Tibial artery (tissue), 4 donors: ENCODE data around the gene RIN3.
A peak's percentile ranks its signal among the peaks of the same experiment; 100 is the strongest.

Experiments used
- DNase-seq, 2 donors: peaks; one replicate each; pipeline ENCODE4 v3.0.0-alpha.2; 2019
- H3K27ac ChIP-seq, 2 donors: fragments of 200-600 bp; sonication (generic) in 1 of 2; 1 replicate in 1 of 2; 2 replicates in 1 of 2; pipeline ENCODE4 v1.5.1; 2018 to 2019; ENCODE audit warnings: mild to moderate bottlenecking in 1 of 2
- H3K27me3 ChIP-seq, 2 donors: fragments of 200-600 bp; sonication (generic) in 1 of 2; one replicate each; pipeline versions ENCODE4 v1.5.1 to v1.6.0; 2016 to 2019
- H3K36me3 ChIP-seq, 3 donors: fragments of 200-600 bp; sonication (generic) in 2 of 3; one replicate each; pipeline ENCODE4 v1.5.1; 2016 to 2019; ENCODE audit warnings: mild to moderate bottlenecking in 2 of 3
- H3K4me1 ChIP-seq, 4 donors: fragments of 200-600 bp; sonication (generic) in 2 of 4; 1 replicate in 3 of 4; 2 replicates in 1 of 4; pipeline ENCODE4 v1.5.1; 2016 to 2019
- H3K4me3 ChIP-seq, 2 donors: fragments of 200-600 bp; sonication (generic) in 1 of 2; 1 replicate in 1 of 2; 2 replicates in 1 of 2; pipeline ENCODE4 v1.5.1; 2018 to 2019; ENCODE audit warnings: mild to moderate bottlenecking in 2 of 2
- H3K9me3 ChIP-seq, 3 donors: fragments of 200-600 bp; sonication (generic) in 1 of 3; one replicate each; pipeline ENCODE4 v1.5.1; 2016 to 2019
- intact Hi-C: fragments of 100-400 bp; cut with DNase I; formaldehyde crosslinking; loops from one replicate; pipeline ENCODE4 v1.15.0; 2023; ENCODE audit warnings: low total_unique reads
- TF ChIP-seq, protein P1 (sequence below), 2 experiments: fragments of 200-600 bp in 1 of 2; fragments of 450-650 bp in 1 of 2; IDR thresholded peaks; one replicate each; pipeline ENCODE4 v1.5.1; 2017 to 2019; ENCODE audit warnings: antibody characterized with exemption in 2 of 2, mild to moderate bottlenecking in 1 of 2, moderate library complexity in 1 of 2

RIN3 gene

DNA sequence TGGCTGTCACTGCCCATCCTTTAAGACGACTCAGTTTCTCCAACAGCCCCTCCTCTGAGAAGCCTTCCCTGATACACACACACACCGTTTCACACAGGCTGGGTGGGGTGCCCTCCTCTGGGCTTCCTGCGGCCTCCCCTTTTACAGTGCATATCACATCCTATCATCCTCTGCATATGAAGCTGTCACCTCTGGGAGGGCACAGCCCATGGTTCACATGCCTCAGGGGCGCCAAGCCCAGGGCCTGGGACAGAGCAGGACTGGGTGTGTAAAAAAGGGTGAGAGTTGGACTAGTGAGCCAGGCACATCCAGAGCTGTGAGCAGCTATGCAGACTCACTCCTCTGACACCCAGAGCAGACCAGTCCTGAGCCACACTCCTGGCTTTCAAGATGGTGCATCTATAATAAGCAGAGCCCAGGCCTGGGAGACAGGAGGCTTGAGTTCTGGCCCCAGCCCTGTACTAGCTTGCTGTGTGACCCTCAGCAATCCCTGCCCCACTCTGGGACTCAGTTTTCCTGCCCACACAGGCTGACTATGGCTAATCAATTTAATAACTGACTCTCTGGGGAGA is 172.3 kb downstream of the RIN3 start:
- H3K4me1 ChIP-seq, result peaks cover 0 to 25% (median 19%) of the 10 kb centered on the region in 4 donors
- DNase-seq, result no peak
- no peak overlapping the region for H3K4me3 ChIP-seq
- TF ChIP-seq, protein P1, sequence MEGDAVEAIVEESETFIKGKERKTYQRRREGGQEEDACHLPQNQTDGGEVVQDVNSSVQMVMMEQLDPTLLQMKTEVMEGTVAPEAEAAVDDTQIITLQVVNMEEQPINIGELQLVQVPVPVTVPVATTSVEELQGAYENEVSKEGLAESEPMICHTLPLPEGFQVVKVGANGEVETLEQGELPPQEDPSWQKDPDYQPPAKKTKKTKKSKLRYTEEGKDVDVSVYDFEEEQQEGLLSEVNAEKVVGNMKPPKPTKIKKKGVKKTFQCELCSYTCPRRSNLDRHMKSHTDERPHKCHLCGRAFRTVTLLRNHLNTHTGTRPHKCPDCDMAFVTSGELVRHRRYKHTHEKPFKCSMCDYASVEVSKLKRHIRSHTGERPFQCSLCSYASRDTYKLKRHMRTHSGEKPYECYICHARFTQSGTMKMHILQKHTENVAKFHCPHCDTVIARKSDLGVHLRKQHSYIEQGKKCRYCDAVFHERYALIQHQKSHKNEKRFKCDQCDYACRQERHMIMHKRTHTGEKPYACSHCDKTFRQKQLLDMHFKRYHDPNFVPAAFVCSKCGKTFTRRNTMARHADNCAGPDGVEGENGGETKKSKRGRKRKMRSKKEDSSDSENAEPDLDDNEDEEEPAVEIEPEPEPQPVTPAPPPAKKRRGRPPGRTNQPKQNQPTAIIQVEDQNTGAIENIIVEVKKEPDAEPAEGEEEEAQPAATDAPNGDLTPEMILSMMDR (IDR thresholded peaks at IDR 0.05), result no peak
- intact Hi-C loops, result loop anchor here (10.0 kb wide), 2 partner anchors 71 to 551 kb away; no protein-coding TSS in a partner anchor
- peaks cover 0 to 24% (median 16%) of the 10 kb centered on the region in 3 donors for H3K36me3 ChIP-seq
- H3K27ac ChIP-seq, result peak overlapping the region in 1 of 2 donors; percentile 61
- no peaks in the 10 kb centered on the region for H3K9me3 ChIP-seq
- no peaks in the 10 kb centered on the region for H3K27me3 ChIP-seq

- peak overlapping the region; percentile 44 to 61 for H3K27ac ChIP-seq
- TF ChIP-seq, protein P1 (IDR thresholded peaks at IDR 0.05), result no peak
- H3K27me3 ChIP-seq, result no peaks in the 10 kb centered on the region
- peak overlapping the region; percentile 53 to 61 for H3K4me3 ChIP-seq
- peaks cover 0 to 19% (median 15%) of the 10 kb centered on the region in 4 donors for H3K4me1 ChIP-seq
- no peaks in the 10 kb centered on the region for H3K9me3 ChIP-seq
- H3K36me3 ChIP-seq, result peaks cover 0 to 24% (median 16%) of the 10 kb centered on the region in 3 donors
- no peak for DNase-seq
- intact Hi-C loops, result loop anchor here (10.0 kb wide), 2 partner anchors 72 to 552 kb away; no protein-coding TSS in a partner anchor
These were observed 172.9 kb downstream of the RIN3 start for GRCh38 chr14:92686411-92686899.

DNA sequence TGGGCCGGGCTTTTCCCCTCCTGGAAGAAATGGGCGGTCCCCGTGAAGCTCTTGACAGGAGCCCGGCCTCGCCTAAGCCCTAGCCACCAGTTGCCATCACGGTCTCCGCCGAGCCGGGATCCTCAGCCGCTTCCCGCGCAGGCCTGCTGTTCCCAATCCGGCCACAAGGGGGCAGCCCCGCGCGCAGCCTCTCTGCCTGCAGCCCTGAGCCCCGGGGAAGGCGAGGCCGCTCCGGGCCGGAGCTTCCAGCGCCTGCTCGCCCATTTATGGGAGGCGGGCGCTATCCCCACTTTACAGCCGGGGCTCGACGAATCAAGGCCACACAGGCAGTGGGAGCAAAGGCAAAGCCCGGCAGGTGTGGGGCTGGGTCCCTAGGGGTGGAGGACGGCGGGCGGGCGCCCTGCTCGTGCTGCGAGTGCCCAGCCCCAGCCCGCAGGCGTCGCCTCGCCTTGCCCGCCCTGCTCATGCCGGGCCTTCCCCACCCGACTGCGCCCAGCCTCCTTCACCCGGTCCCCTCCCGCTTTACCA is 173.4 kb downstream of the RIN3 start:
- Histone ChIP-seq H3K27me3 (no peaks in the 10 kb centered on the region), H3K4me1 (peaks cover 0 to 18% (median 15%) of the 10 kb centered on the region in 4 donors), H3K9me3 (no peaks in the 10 kb centered on the region), H3K4me3 (peak overlapping the region; percentile 53 to 61), H3K27ac (peak overlapping the region; percentile 44 to 61), H3K36me3 (peaks cover 0 to 23% (median 16%) of the 10 kb centered on the region in 3 donors)
- intact Hi-C loops, result loop anchor here (10.0 kb wide), 2 partner anchors 72 to 552 kb away; no protein-coding TSS in a partner anchor
- TF ChIP-seq, protein P1 (IDR thresholded peaks at IDR 0.05), result peak; percentile 93 to 98
- peak; percentile 65 to 87 for DNase-seq

- H3K9me3 ChIP-seq, result no peaks in the 10 kb centered on the region
- TF ChIP-seq, protein P1 (IDR thresholded peaks at IDR 0.05), result no peak
- H3K4me3 ChIP-seq, result peak overlapping the region; percentile 53 to 61
- H3K36me3 ChIP-seq, result peaks cover 0 to 14% (median 9%) of the 10 kb centered on the region in 3 donors
- peak overlapping the region; percentile 44 to 61 for H3K27ac ChIP-seq
- H3K27me3 ChIP-seq, result no peaks in the 10 kb centered on the region
- DNase-seq, result peak in 1 of 2 donors; percentile 81
- intact Hi-C loops, result loop anchor here (10.0 kb wide), 2 partner anchors 73 to 553 kb away; no protein-coding TSS in a partner anchor
- H3K4me1 ChIP-seq, result peaks cover 0 to 25% (median 21%) of the 10 kb centered on the region in 4 donors
These were observed 174.3 kb downstream of the RIN3 start for GRCh38 chr14:92687681-92688433.
